HG02678 (cell line): ENCODE data around the gene MARCHF3.
"Not testable (repeated sequence)": the region's sequence is repeated elsewhere in the genome, so short reads cannot be mapped to it uniquely, and the experiment has no call there.

ENCODE experiments used
- ATAC-seq: cut with Tn5 transposase; IDR thresholded peaks from one replicate; pipeline ENCODE4 v1.9.1; 2021; ENCODE audit warnings: mild to moderate bottlenecking, moderate library complexity; ENCODE audit not compliant: unreplicated experiment

Gene MARCHF3

GRCh38 chr5:127014573-127014972 is 15.8 kb downstream of the MARCHF3 start:
- peak; percentile 54 for ATAC-seq

GRCh38 chr5:127013407-127013806 is 17.0 kb downstream of the MARCHF3 start:
- ATAC-seq = no peak

- no peak for ATAC-seq
Observed at GRCh38 chr5:127012916-127013315, 17.4 kb downstream of the MARCHF3 start.

- peak; percentile 68 for ATAC-seq
Observed at GRCh38 chr5:127011961-127012644, 18.3 kb downstream of the MARCHF3 start.

- no peak for ATAC-seq
Observed at GRCh38 chr5:127011153-127011552, 19.2 kb downstream of the MARCHF3 start.

- ATAC-seq = no peak
Observed at GRCh38 chr5:127010362-127010761, 20.0 kb downstream of the MARCHF3 start.

- ATAC-seq = no peak
Observed at GRCh38 chr5:127009784-127010183, 20.6 kb downstream of the MARCHF3 start.

- no peak for ATAC-seq
Observed at GRCh38 chr5:127008300-127008975, 21.9 kb downstream of the MARCHF3 start.

GRCh38 chr5:127007522-127007921 is 22.8 kb downstream of the MARCHF3 start:
- no peak for ATAC-seq

GRCh38 chr5:127006744-127007143 is 23.6 kb downstream of the MARCHF3 start:
- no peak for ATAC-seq

GRCh38 chr5:127005282-127005681 is 25.1 kb downstream of the MARCHF3 start:
- ATAC-seq = not testable (repeated sequence)

GRCh38 chr5:127004721-127005120 is 25.6 kb downstream of the MARCHF3 start:
- no peak for ATAC-seq

GRCh38 chr5:127003798-127004495 is 26.4 kb downstream of the MARCHF3 start:
- no peak for ATAC-seq

GRCh38 chr5:127002390-127002789 is 28.0 kb downstream of the MARCHF3 start:
- ATAC-seq = no peak

GRCh38 chr5:127001621-127002296 is 28.6 kb downstream of the MARCHF3 start:
- ATAC-seq = no peak

- ATAC-seq = no peak
Observed at GRCh38 chr5:126998895-126999570, 31.3 kb downstream of the MARCHF3 start.

- peak; percentile 88 for ATAC-seq
Observed at GRCh38 chr5:126998201-126998631, 32.1 kb downstream of the MARCHF3 start.

- no peak for ATAC-seq
Observed at GRCh38 chr5:126995689-126996088, 34.7 kb downstream of the MARCHF3 start.

GRCh38 chr5:126995039-126995438 is 35.3 kb downstream of the MARCHF3 start:
- no peak for ATAC-seq

GRCh38 chr5:126994485-126994884 is 35.9 kb downstream of the MARCHF3 start:
- no peak for ATAC-seq
